B cell (primary cell): ENCODE data around the gene NTHL1. TPM values are rescaled to one million over a fixed set of nuclear protein-coding genes. Genes with fewer than 3 reads are reported as not detected.
A peak's percentile ranks its signal among the peaks of the same experiment; 100 is the strongest.

Experiments
- ATAC-seq: fragments of 200-7000 bp; cut with Tn5 transposase; one replicate; pipeline ENCODE4 v1.10.0; 2021; ENCODE audit warnings: low read depth, mild to moderate bottlenecking, moderate number of reproducible peaks, moderate library complexity
- CTCF ChIA-PET: fragments of 350-600 bp; sonication (Branson Sonifier 250); formaldehyde crosslinking; loops from one replicate; lab custom pipeline; 2021; ENCODE audit warnings: antibody characterized with exemption, inconsistent platforms; lab: Charles Lee
- POLR2A ChIA-PET: fragments of 350-600 bp; sonication (Branson Sonifier 250); formaldehyde crosslinking; loops from one replicate; lab custom pipeline; 2021; ENCODE audit warnings: antibody characterized with exemption; lab: Charles Lee
- DNase-seq: peaks from one replicate; pipeline ENCODE4 v3.0.0; 2013
- H2AFZ ChIP-seq: 2 replicates; pipeline ENCODE4 v1.6.1; 2012; ENCODE audit warnings: mild to moderate bottlenecking, low read depth, low read length; ENCODE audit not compliant: insufficient read depth, poor library complexity, severe bottlenecking
- H3K27ac ChIP-seq, 2 donors: 1 replicate in 1 of 2; 2 replicates in 1 of 2; pipeline ENCODE4 v1.5.1; 2012 to 2013; ENCODE audit warnings: low read length in 2 of 2, mild to moderate bottlenecking in 2 of 2, moderate library complexity in 1 of 2
- H3K27me3 ChIP-seq, 4 experiments: fragments of 200-600 bp in 1 of 4; sonication (generic) in 1 of 4; replicated peaks in 1 of 4; 1 replicate in 2 of 4; 2 replicates in 2 of 4; pipeline versions ENCODE4 v1.6.1 to v1.7.0; 2013 to 2016; ENCODE audit warnings: low read length in 3 of 4, mild to moderate bottlenecking in 2 of 4, mixed read lengths in 1 of 4, moderate library complexity in 1 of 4; ENCODE audit not compliant: insufficient read depth in 4 of 4, control insufficient read depth in 3 of 4; ENCODE audit errors: control extremely low read depth in 1 of 4
- H3K36me3 ChIP-seq, 2 experiments: replicated peaks in 1 of 2; 1 replicate in 1 of 2; 2 replicates in 1 of 2; pipeline versions ENCODE4 v1.6.1 to v1.7.1; 2013; ENCODE audit warnings: low read length in 1 of 2; ENCODE audit not compliant: insufficient read depth in 2 of 2, control insufficient read depth in 1 of 2; ENCODE audit errors: control extremely low read depth in 1 of 2, extremely low read depth in 1 of 2
- H3K4me1 ChIP-seq, 2 donors: fragments of 200-600 bp in 1 of 2; sonication (generic) in 1 of 2; 1 replicate in 1 of 2; 2 replicates in 1 of 2; pipeline versions ENCODE4 v1.5.1 to v1.6.1; 2013 to 2017; ENCODE audit warnings: low read length in 2 of 2; ENCODE audit not compliant: control insufficient read depth in 2 of 2, insufficient read depth in 2 of 2
- H3K4me2 ChIP-seq: replicated peaks from 2 replicates; pipeline ENCODE3; 2012; ENCODE audit warnings: mild to moderate bottlenecking, low read depth, low read length; ENCODE audit not compliant: poor library complexity, severe bottlenecking
- H3K4me3 ChIP-seq, 5 experiments: fragments of 200-600 bp in 1 of 5; sonication (generic) in 1 of 5; 1 replicate in 3 of 5; 2 replicates in 2 of 5; pipeline versions ENCODE4 v1.5.1 to v1.7.0; 2011 to 2016; ENCODE audit warnings: low read length in 4 of 5, mild to moderate bottlenecking in 4 of 5, low read depth in 2 of 5, control low read depth in 1 of 5, moderate library complexity in 1 of 5; ENCODE audit not compliant: insufficient read depth in 1 of 5; ENCODE audit errors: control extremely low read depth in 1 of 5, extremely low read depth in 1 of 5
- H3K79me2 ChIP-seq: fragments of 200-600 bp; sonication (generic); one replicate; pipeline ENCODE4 v1.6.0; 2016; ENCODE audit warnings: low read length; ENCODE audit not compliant: control insufficient read depth, insufficient read depth
- H3K9ac ChIP-seq: fragments of 200-600 bp; sonication (generic); 2 replicates; pipeline ENCODE4 v1.6.1; 2017; ENCODE audit warnings: mild to moderate bottlenecking, low read length, moderate library complexity
- H3K9me3 ChIP-seq, 3 donors: one replicate each; pipeline versions ENCODE4 v1.6.1 to v1.7.1; 2013; ENCODE audit warnings: low read length in 2 of 3; ENCODE audit not compliant: control insufficient read depth in 2 of 3, insufficient read depth in 1 of 3; ENCODE audit errors: control extremely low read depth in 1 of 3
- H4K20me1 ChIP-seq: 2 replicates; pipeline ENCODE4 v1.6.0; 2012; ENCODE audit warnings: mild to moderate bottlenecking, low read length; ENCODE audit not compliant: insufficient read depth, control insufficient read depth, poor library complexity, severe bottlenecking
- H3K27ac Mint-ChIP-seq: one replicate; pipeline ENCODE4 v1.8.0; 2021; ENCODE audit warnings: mixed read lengths
- H3K27me3 Mint-ChIP-seq: one replicate; pipeline ENCODE4 v1.8.0; 2021; ENCODE audit warnings: mixed read lengths
- H3K4me1 Mint-ChIP-seq: one replicate; pipeline ENCODE4 v1.8.0; 2021; ENCODE audit warnings: mixed read lengths
- H3K4me3 Mint-ChIP-seq: one replicate; pipeline ENCODE4 v1.8.0; 2021; ENCODE audit warnings: mixed read lengths
- H3K9me3 Mint-ChIP-seq: one replicate; pipeline ENCODE4 v1.8.0; 2022; ENCODE audit warnings: mixed read lengths; ENCODE audit not compliant: insufficient read depth
- EZH2 ChIP-seq: IDR thresholded peaks from 2 replicates; pipeline ENCODE4 v1.6.1; 2012; ENCODE audit warnings: borderline replicate concordance, low read depth, mild to moderate bottlenecking, moderate library complexity, low read length; ENCODE audit not compliant: insufficient read depth, poor library complexity, severe bottlenecking
- WGBS: methylation state at CpG from one replicate; pipeline ENCODE4 v1.1.5; 2013; ENCODE audit warnings: missing lambda C conversion rate; ENCODE audit not compliant: insufficient coverage; 5-methylcytosine and 5-hydroxymethylcytosine counted together
- intact Hi-C: fragments of 100-400 bp; cut with micrococcal nuclease; formaldehyde crosslinking; loops from one replicate; pipeline ENCODE4 v1.10.0; 2022
- polyA plus RNA-seq: library from polyadenylated mRNA; depleted of rRNA; stranded (reverse); fragments of >200 nt; gene quantifications from 2 replicates; pipeline ENCODE4 v1.2.3, GENCODE V29; 2012
- total RNA-seq, 2 donors: library from RNA; stranded (reverse); fragments of 120-200 nt in 1 of 2; gene quantifications; 1 replicate in 1 of 2; 2 replicates in 1 of 2; pipeline versions ENCODE4 v1.2.3 to v1.2.4, GENCODE V29; 2013 to 2022
- TF ChIP-seq, protein P1 (sequence below): fragments of 200-600 bp; IDR thresholded peaks from one replicate; pipeline ENCODE4 v1.8.0; 2022; ENCODE audit warnings: antibody characterized with exemption, mild to moderate bottlenecking

Gene NTHL1
- total and polyA plus RNA-seq, 2 donors (not counting 1 experiment from before 2014, with no cell fraction given): 17.5 to 27.6 TPM

DNA sequence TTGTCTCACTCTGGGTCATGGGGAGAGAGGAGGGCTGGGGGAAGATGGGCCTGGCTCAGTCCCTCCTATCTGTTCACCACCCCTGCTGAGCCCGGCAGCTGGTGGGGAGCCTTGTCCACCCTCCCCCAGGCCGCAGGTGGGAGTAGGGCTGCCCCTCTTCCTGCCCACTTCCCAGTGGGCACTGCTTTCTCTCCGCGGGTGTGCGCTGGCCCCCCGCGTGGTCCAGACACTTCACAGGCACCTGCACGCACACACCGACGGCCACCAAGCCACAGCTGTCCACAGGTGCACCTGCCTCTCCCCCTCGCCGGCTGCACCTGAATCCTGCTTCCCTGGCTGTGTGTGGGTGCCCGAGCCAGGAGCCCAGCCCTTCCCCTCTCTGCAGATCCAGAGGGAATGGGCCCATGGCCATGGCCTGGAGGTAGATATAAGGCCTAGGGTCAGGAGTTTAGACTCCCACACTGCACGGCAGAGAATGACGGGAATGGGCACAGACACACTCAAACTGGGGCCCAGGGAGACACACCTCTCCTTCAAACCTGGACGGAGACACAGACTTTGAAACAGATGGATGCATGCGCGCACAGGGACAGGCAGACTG is 18.9 kb downstream of the NTHL1 start:
- DNase-seq: no peak
- WGBS: 83% methylated on average over 17 of the region's 18 CpGs
- Histone ChIP-seq H3K4me1 (peaks cover 14 to 19% of the 10 kb centered on the region in 2 donors), H3K9ac (no peak overlapping the region), H3K4me2 (no peak overlapping the region), H3K9me3 (peaks cover 0 to 13% (median 0%) of the 10 kb centered on the region in 3 donors), H4K20me1 (no peaks in the 10 kb centered on the region), H3K4me3 (no peak overlapping the region), H3K79me2 (no peaks in the 10 kb centered on the region), H3K36me3 (no peaks in the 10 kb centered on the region), H3K27ac (no peak overlapping the region), H2AFZ (no peak overlapping the region), H3K27me3 (peaks cover 0 to 44% (median 15%) of the 10 kb centered on the region in 4 experiments)
- intact Hi-C loops: loop anchor here (10.0 kb wide), 2 partner anchors 226 to 476 kb away; partner anchors contain the start of gene ECI1
- peaks cover 10% of the 10 kb centered on the region for H3K27me3 Mint-ChIP-seq
- no peak overlapping the region for H3K27ac Mint-ChIP-seq
- no peaks in the 10 kb centered on the region for H3K9me3 Mint-ChIP-seq
- no peak for ATAC-seq
- ChIA-PET CTCF (interaction anchor here (0.6 to 2.2 kb wide), 4 partner anchors 12 to 473 kb away, joined by 3 to 9 read pairs (median 4); partner anchors contain the start of gene TRAF7), POLR2A (no interaction called here)
- peaks cover 8% of the 10 kb centered on the region for H3K4me1 Mint-ChIP-seq
- TF ChIP-seq, protein P1, sequence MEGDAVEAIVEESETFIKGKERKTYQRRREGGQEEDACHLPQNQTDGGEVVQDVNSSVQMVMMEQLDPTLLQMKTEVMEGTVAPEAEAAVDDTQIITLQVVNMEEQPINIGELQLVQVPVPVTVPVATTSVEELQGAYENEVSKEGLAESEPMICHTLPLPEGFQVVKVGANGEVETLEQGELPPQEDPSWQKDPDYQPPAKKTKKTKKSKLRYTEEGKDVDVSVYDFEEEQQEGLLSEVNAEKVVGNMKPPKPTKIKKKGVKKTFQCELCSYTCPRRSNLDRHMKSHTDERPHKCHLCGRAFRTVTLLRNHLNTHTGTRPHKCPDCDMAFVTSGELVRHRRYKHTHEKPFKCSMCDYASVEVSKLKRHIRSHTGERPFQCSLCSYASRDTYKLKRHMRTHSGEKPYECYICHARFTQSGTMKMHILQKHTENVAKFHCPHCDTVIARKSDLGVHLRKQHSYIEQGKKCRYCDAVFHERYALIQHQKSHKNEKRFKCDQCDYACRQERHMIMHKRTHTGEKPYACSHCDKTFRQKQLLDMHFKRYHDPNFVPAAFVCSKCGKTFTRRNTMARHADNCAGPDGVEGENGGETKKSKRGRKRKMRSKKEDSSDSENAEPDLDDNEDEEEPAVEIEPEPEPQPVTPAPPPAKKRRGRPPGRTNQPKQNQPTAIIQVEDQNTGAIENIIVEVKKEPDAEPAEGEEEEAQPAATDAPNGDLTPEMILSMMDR: no peak
- no peak for TF ChIP-seq EZH2
- H3K4me3 Mint-ChIP-seq: no peak overlapping the region

DNA sequence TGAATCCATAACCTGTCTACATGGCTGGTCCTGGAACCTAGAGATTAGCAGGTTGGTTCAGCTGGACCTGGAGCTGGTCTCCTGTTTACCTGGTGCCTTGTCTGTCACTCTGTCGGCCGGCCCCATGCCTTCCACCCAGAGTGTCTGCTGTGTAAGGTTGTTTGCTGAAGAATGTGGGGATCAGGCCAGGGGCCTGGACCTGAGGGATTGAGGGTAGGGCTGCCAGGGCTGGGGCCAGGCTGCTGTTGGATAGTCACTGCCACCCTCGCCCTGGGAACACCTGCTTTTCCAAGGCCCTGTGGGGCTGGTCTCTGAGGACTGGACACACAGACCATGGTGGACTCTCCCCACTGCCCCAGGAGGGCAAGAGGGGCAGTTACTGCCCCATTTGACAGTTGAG is 19.5 kb downstream of the NTHL1 start:
- Histone ChIP-seq H3K4me2 (no peak overlapping the region), H3K27ac (no peak overlapping the region), H3K36me3 (no peaks in the 10 kb centered on the region), H3K27me3 (peaks cover 0 to 44% (median 16%) of the 10 kb centered on the region in 4 experiments), H3K9ac (no peak overlapping the region), H3K9me3 (peaks cover 0 to 13% (median 0%) of the 10 kb centered on the region in 3 donors), H4K20me1 (no peaks in the 10 kb centered on the region), H3K4me3 (no peak overlapping the region), H2AFZ (no peak overlapping the region), H3K4me1 (peaks cover 18 to 23% of the 10 kb centered on the region in 2 donors), H3K79me2 (no peaks in the 10 kb centered on the region)
- ChIA-PET POLR2A (no interaction called here), CTCF (interaction anchor here (0.6 to 2.2 kb wide), 6 partner anchors 11 to 473 kb away, joined by 3 to 9 read pairs (median 4); partner anchors contain the start of genes NTHL1, TRAF7 and TSC2)
- intact Hi-C loops: loop anchor here (10.0 kb wide), 2 partner anchors 227 to 477 kb away; partner anchors contain the start of gene ECI1
- no peak for ATAC-seq
- TF ChIP-seq EZH2: no peak
- TF ChIP-seq, protein P1: no peak
- H3K4me3 Mint-ChIP-seq: peak overlapping the region; percentile 55
- no peak overlapping the region for H3K27ac Mint-ChIP-seq
- WGBS: 89% methylated on average over 3 of the region's 3 CpGs
- DNase-seq: no peak
- no peaks in the 10 kb centered on the region for H3K9me3 Mint-ChIP-seq
- H3K27me3 Mint-ChIP-seq: peaks cover 10% of the 10 kb centered on the region
- peaks cover 11% of the 10 kb centered on the region for H3K4me1 Mint-ChIP-seq
